ENCODE results near the gene ADSS1. TPM values are rescaled to one million over a fixed set of nuclear protein-coding genes. Genes with fewer than 3 reads are reported as not detected.
A peak's percentile ranks its signal among the peaks of the same experiment; 100 is the strongest.
"Not testable (repeated sequence)": the region's sequence is repeated elsewhere in the genome, so short reads cannot be mapped to it uniquely, and the experiment has no call there.

ADSS1 gene
- total RNA-seq, 1 donor from 2014 or later, result 2.4 TPM

DNA sequence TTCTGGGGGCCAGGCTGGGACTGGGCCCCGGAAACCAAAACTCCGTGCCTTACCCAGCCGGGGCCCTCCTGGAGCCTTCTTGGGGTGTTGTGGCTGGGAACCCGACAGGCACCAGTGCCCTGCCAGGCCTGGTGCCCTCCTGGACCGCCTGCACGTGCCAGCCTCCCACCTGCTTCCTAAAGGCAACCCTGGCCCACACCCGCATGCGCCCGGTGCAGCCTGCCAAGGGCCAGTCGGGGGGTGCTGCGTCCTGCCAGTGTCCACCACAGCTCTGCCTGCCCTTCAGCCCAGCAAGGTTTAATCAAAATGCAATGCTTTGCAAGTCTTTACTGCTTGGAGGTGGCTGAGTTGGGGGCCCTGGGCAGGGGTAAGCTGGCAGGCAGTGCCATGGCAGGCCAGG, 5.2 kb upstream of the ADSS1 start:
- intact Hi-C loops (cut with micrococcal nuclease), result no loop called here
- Mint-ChIP-seq H3K36me3 (ENCODE audit: low read depth) (peaks cover 15% of the 10 kb centered on the region), H3K4me3 (ENCODE audit: low read depth) (no peak overlapping the region), H3K4me1 (ENCODE audit: low read depth) (no peaks in the 10 kb centered on the region), H3K9me3 (no peaks in the 10 kb centered on the region), H3K27me3 (ENCODE audit: low read depth) (no peaks in the 10 kb centered on the region), H3K27ac (no peak overlapping the region)
- no peak for DNase-seq (ENCODE audit: low spot score)

DNA sequence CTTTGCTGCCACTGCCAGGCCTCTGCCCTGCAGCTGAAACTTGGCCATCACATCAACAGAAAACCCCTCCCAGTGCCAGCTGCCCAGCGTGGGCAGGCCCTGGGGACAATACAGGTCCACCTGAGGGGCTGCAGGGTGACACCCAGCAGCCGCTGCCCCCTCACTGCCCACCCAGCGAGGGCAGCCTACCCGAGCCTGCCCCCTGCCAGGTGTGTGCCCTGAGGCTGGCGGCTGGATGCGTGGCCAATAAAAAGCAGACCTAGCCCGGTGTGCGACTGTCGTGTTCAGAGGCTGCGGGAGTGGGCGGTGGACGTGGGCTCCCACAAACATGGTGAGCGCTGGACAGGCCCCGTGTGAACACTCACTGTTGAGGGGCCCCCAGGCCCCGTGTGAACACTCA, 4.7 kb upstream of the ADSS1 start:
- no peaks in the 10 kb centered on the region for H3K9me3 Mint-ChIP-seq
- no peak overlapping the region for H3K27ac Mint-ChIP-seq
- intact Hi-C loops (cut with micrococcal nuclease), result no loop called here
- H3K27me3 Mint-ChIP-seq (ENCODE audit: low read depth), result no peaks in the 10 kb centered on the region
- no peak overlapping the region for H3K4me3 Mint-ChIP-seq (ENCODE audit: low read depth)
- no peak for DNase-seq (ENCODE audit: low spot score)
- H3K36me3 Mint-ChIP-seq (ENCODE audit: low read depth), result peaks cover 10% of the 10 kb centered on the region
- H3K4me1 Mint-ChIP-seq (ENCODE audit: low read depth), result no peaks in the 10 kb centered on the region

DNA sequence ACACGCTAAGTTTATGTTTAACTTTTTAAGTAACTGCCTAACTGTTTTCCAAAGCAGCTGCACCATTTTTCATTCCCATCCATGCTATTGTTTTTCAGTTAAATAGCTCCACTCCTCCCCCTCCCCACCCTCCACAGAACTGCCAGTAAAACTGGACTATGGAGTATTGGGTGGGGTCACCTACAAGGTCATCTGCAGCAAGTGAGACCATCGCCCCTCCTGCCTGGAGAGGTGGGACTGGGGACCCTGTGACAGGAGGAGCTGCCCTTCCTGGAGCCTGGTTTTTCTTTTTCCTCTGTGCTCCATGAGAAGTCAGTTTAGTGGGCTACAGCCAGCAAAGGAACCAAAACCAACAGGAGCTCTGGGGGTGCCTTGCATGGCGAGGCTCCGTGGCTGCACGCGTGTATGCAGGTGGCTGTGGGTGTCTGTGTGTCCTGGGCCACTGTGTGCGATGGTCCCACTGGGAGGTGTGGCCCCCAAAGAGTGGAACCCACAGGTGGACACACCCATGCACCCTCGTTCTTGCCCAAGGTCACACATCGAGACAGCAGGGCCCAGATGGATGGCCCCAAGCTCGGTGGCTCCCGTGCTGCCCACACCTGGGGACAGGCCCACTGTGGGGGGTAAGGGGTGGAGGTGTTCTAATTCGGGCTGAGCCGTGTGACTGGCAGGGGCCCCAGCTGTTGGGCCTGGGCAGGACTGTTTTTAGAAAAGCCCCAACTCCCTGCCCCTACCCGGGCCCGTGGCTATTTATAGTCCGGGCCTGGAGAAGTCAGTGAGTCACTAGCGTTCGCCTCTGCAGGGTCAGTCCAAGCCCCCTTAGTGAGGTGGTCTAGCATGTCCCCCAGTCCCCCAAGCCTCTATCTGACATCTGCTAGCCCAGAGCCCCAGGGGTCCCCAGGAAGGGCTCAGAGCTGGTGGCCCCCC, 2.3 kb upstream of the ADSS1 start:
- no peaks in the 10 kb centered on the region for H3K27me3 Mint-ChIP-seq (ENCODE audit: low read depth)
- H3K9me3 Mint-ChIP-seq, result no peaks in the 10 kb centered on the region
- no peaks in the 10 kb centered on the region for H3K4me1 Mint-ChIP-seq (ENCODE audit: low read depth)
- H3K27ac Mint-ChIP-seq, result no peak overlapping the region
- no peak overlapping the region for H3K4me3 Mint-ChIP-seq (ENCODE audit: low read depth)
- no peak for DNase-seq (ENCODE audit: low spot score)
- intact Hi-C loops (cut with micrococcal nuclease), result no loop called here
- H3K36me3 Mint-ChIP-seq (ENCODE audit: low read depth), result peaks cover 5% of the 10 kb centered on the region

GRCh38 chr14:104722938-104723650, 935 bp upstream of the ADSS1 start:
- Mint-ChIP-seq H3K27me3 (ENCODE audit: low read depth) (no peaks in the 10 kb centered on the region), H3K4me1 (ENCODE audit: low read depth) (no peaks in the 10 kb centered on the region), H3K9me3 (no peaks in the 10 kb centered on the region), H3K27ac (no peak overlapping the region), H3K36me3 (ENCODE audit: low read depth) (peaks cover 5% of the 10 kb centered on the region), H3K4me3 (ENCODE audit: low read depth) (no peak overlapping the region)
- intact Hi-C loops (cut with micrococcal nuclease), result no loop called here
- DNase-seq (ENCODE audit: low spot score), result no peak

DNA sequence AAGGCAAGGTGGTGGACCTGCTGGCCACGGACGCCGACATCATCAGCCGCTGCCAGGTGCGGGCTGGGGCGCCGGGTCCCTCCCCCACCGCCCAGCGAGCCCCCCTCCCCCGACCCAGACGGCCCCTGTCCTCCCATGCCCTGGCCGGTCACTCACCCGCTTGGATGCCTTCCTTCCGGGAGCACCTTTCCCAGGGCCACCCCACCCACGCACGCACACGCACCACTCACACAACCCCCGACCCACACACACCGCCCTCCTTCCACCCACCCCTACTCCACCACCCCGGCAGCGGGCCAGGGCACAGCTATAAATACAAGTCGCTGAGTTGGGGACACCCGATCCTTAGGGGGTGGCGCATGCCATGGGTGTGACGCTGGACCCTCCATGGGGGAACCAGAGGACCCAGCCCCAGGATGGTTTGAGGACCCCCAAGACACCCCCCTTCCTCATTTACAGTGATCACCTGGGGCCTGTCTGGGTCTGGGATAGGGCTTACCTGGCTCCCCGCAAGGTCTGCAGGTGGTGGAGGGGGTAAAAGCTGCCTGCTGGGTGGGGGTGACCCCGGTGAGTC, 465 bp downstream of the ADSS1 start:
- no peak for DNase-seq (ENCODE audit: low spot score)
- peaks cover 5% of the 10 kb centered on the region for H3K36me3 Mint-ChIP-seq (ENCODE audit: low read depth)
- no peaks in the 10 kb centered on the region for H3K9me3 Mint-ChIP-seq
- intact Hi-C loops (cut with micrococcal nuclease), result loop anchor here (2.0 kb wide), 1 partner anchor 28 kb away; the partner anchor contains the start of gene SIVA1
- H3K4me1 Mint-ChIP-seq (ENCODE audit: low read depth), result no peaks in the 10 kb centered on the region
- H3K27ac Mint-ChIP-seq, result no peak overlapping the region
- H3K4me3 Mint-ChIP-seq (ENCODE audit: low read depth), result peak overlapping the region; percentile 55
- H3K27me3 Mint-ChIP-seq (ENCODE audit: low read depth), result no peaks in the 10 kb centered on the region

- intact Hi-C loops (cut with micrococcal nuclease), result loop anchor here (2.0 kb wide), 1 partner anchor 28 kb away; the partner anchor contains the start of gene SIVA1
- H3K4me1 Mint-ChIP-seq (ENCODE audit: low read depth), result no peaks in the 10 kb centered on the region
- no peaks in the 10 kb centered on the region for H3K27me3 Mint-ChIP-seq (ENCODE audit: low read depth)
- no peak overlapping the region for H3K27ac Mint-ChIP-seq
- no peak for DNase-seq (ENCODE audit: low spot score)
- H3K9me3 Mint-ChIP-seq, result no peaks in the 10 kb centered on the region
- H3K36me3 Mint-ChIP-seq (ENCODE audit: low read depth), result no peaks in the 10 kb centered on the region
- H3K4me3 Mint-ChIP-seq (ENCODE audit: low read depth), result peak overlapping the region; percentile 55
Observed at GRCh38 chr14:104724981-104725771, 1.1 kb downstream of the ADSS1 start.

DNA sequence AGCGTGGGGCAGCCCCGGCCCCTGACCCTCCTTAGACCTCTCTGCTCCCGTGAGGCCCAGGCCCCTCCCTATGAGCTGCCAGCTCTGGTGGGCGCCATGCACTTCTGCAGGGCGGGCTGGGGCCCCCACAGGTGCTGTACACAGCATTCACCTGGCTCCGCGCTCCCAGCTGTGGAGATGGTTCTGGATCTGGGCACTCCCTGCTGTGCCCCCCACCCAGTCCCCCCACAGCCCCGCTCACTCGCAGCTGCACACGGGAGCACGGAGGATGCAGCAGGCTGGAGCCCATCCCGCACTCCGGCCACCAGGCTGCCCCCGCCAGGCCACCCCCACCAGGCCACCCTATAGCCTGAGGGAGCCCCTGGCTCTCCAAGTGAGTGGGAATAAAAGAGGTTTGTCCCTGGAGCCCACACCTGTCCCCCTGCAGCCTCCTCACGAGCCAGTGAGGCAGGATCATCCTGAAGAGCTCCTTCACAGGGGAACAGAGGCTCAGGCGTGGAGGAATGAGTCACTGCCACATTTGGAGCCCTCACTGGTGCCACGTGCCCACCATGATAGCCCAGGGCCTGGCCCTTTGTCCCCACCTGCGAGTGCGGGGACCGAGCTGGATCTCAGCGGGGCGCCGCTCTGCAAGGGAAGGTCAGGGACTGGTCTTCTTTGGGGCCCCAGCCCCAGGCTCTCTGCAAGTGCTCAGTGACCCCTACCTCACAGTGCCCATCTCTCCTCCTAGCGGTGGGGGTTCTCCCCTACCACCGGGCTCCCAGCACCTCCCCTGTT, 1.9 kb downstream of the ADSS1 start:
- H3K27me3 Mint-ChIP-seq (ENCODE audit: low read depth), result no peaks in the 10 kb centered on the region
- H3K36me3 Mint-ChIP-seq (ENCODE audit: low read depth), result no peaks in the 10 kb centered on the region
- intact Hi-C loops (cut with micrococcal nuclease), result loop anchor here (2.0 kb wide), 1 partner anchor 27 kb away; the partner anchor contains the start of gene SIVA1

DNA sequence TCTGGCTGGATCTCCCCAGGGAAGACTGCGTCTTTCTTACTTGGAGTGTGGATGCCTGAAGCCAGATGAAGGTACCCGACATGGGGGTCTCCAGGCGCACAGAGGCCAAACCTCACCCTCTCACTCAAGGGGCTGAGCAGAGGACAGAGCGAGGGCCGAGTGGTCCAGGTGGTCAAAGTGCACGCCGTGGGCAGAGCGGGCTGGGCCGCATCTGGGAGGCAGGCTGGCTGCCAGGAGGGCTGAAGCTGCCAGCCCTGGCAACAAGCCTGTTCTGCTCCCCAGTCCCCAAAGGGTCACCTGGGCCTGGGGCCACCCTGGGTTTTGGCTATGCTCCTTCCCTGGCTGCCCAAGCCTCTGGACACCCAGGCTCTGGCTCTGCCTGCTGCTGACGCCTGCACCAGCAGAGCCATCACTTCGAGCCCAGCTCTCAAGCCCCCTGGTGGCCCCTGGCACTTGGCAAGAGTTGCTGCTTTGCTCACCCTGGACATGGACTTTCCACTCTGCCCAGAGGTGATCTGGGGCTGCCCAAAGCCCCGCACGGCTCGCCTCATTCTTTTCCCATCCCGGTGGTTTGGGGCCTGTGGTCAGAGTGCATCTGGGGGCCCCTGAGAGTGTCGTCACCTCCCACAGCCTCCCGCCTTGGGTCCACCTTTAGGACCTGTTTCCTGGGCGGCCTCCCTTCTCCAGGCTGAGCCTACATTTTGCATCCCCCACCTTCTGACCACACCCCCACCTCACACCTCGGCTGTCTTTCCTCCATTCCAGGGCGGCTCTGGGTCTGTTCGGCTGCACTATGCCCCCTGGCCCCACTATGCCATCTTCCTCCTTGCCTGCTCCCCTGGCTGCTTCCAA, 2.8 kb downstream of the ADSS1 start:
- Mint-ChIP-seq H3K27me3 (ENCODE audit: low read depth) (no peaks in the 10 kb centered on the region), H3K36me3 (ENCODE audit: low read depth) (no peaks in the 10 kb centered on the region), H3K27ac (no peak overlapping the region), H3K4me3 (ENCODE audit: low read depth) (peak overlapping the region; percentile 5), H3K9me3 (no peaks in the 10 kb centered on the region), H3K4me1 (ENCODE audit: low read depth) (no peaks in the 10 kb centered on the region)
- no peak for DNase-seq (ENCODE audit: low spot score)
- intact Hi-C loops (cut with micrococcal nuclease), result no loop called here

More for the DNA sequence above, 1.9 kb downstream of the ADSS1 start:
- no peak for DNase-seq (ENCODE audit: low spot score)
- H3K9me3 Mint-ChIP-seq, result no peaks in the 10 kb centered on the region
- H3K27ac Mint-ChIP-seq, result no peak overlapping the region
- H3K4me3 Mint-ChIP-seq (ENCODE audit: low read depth), result peak overlapping the region; percentile 5
- no peaks in the 10 kb centered on the region for H3K4me1 Mint-ChIP-seq (ENCODE audit: low read depth)

DNA sequence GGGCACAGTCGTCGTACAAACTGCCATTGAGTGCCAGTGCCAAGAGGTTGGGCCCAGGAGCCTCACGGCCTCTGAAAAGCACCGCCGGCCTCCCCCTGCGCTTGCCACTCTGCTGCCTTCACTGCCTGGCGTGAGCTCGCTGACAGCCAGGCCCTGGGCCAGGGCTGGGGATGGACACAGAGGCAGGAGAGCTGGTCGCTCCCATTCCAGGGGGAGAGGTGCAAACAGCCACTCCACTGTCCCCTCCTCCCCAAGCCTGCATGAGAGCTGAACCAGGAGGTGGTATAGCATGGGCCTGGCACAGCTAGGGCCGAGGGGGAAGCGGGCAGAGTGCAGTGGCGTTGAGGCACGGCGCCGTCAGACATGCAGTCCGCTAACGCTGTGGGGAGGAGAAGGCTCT, 4.6 kb downstream of the ADSS1 start:
- Mint-ChIP-seq H3K4me1 (ENCODE audit: low read depth) (no peaks in the 10 kb centered on the region), H3K27me3 (ENCODE audit: low read depth) (no peaks in the 10 kb centered on the region), H3K27ac (no peak overlapping the region), H3K9me3 (no peaks in the 10 kb centered on the region), H3K4me3 (ENCODE audit: low read depth) (no peak overlapping the region), H3K36me3 (ENCODE audit: low read depth) (no peaks in the 10 kb centered on the region)
- intact Hi-C loops (cut with micrococcal nuclease), result no loop called here
- no peak for DNase-seq (ENCODE audit: low spot score)

- H3K36me3 Mint-ChIP-seq (ENCODE audit: low read depth); H3K27ac Mint-ChIP-seq; H3K4me3 Mint-ChIP-seq (ENCODE audit: low read depth); H3K4me1 Mint-ChIP-seq (ENCODE audit: low read depth); H3K9me3 Mint-ChIP-seq; H3K27me3 Mint-ChIP-seq (ENCODE audit: low read depth); DNase-seq (ENCODE audit: low spot score); intact Hi-C loops (cut with micrococcal nuclease): not testable (repeated sequence)
Observed at GRCh38 chr14:104729176-104729834, 5.3 kb downstream of the ADSS1 start.

DNA sequence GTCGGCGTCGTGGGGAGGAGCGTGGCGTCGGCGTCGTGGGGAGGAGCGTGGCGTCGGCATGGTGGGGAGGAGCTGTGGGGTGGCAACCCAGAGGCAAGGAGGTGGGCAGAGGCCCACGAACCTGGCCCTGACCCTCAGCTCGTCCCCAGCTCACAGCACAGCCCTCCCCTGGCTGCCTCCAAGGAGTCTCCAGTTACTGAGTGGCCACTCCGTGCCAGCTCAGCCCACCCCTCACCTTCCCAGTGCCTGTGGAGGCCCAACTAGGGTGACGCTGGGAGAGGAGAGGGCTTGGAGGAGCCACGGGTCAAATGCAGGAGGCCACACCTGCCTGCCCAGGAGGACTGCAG, 5.8 kb downstream of the ADSS1 start:
- no peak for DNase-seq (ENCODE audit: low spot score)
- H3K27me3 Mint-ChIP-seq (ENCODE audit: low read depth), result no peaks in the 10 kb centered on the region
- intact Hi-C loops (cut with micrococcal nuclease), result no loop called here
- no peaks in the 10 kb centered on the region for H3K4me1 Mint-ChIP-seq (ENCODE audit: low read depth)
- H3K4me3 Mint-ChIP-seq (ENCODE audit: low read depth), result no peak overlapping the region
- H3K36me3 Mint-ChIP-seq (ENCODE audit: low read depth), result no peaks in the 10 kb centered on the region
- H3K27ac Mint-ChIP-seq, result no peak overlapping the region
- H3K9me3 Mint-ChIP-seq, result no peaks in the 10 kb centered on the region
